ENCODE data around the gene AGBL4. TPM values are rescaled to one million over a fixed set of nuclear protein-coding genes. Genes with fewer than 3 reads are reported as not detected.

The AGBL4 gene
- total RNA-seq, 4 donors from 2014 or later: 0.44 to 1.5 (median 1.2) TPM; not detected in 1

- H3K27me3 ChIP-seq: no peaks in the 10 kb centered on the region
Measured at GRCh38 chr1:48844187-48844586, 1179.6 kb downstream of the AGBL4 start.

GRCh38 chr1:48841966-48842365 is 1181.8 kb downstream of the AGBL4 start:
- no peaks in the 10 kb centered on the region for H3K9me3 ChIP-seq
- TF ChIP-seq EP300 (IDR thresholded peaks at IDR 0.05): no peak
- H3K36me3 ChIP-seq: no peaks in the 10 kb centered on the region
- no peak for DNase-seq (ENCODE audit: low spot score in 2 of 2)
- H3K27me3 ChIP-seq: no peaks in the 10 kb centered on the region
- no peak overlapping the region for H3K27ac ChIP-seq
- no peak overlapping the region for H3K4me3 ChIP-seq
- WGBS, 2 donors: 38 to 39% methylated on average over 2 of the region's 2 CpGs
- no peaks in the 10 kb centered on the region for H3K4me1 ChIP-seq

More at GRCh38 chr1:48844187-48844586, 1179.6 kb downstream of the AGBL4 start:
- DNase-seq (ENCODE audit: low spot score in 2 of 2): no peak
- no peaks in the 10 kb centered on the region for H3K9me3 ChIP-seq
- H3K36me3 ChIP-seq: no peaks in the 10 kb centered on the region
- H3K27ac ChIP-seq: no peak overlapping the region
- 34 to 36% methylated on average over 3 of the region's 3 CpGs for WGBS, 2 donors
- H3K4me3 ChIP-seq: no peak overlapping the region
- H3K4me1 ChIP-seq: no peaks in the 10 kb centered on the region
- TF ChIP-seq CTCF (IDR thresholded peaks at IDR 0.05) (no peak), POLR2A (IDR thresholded peaks at IDR 0.05) (no peak), EP300 (IDR thresholded peaks at IDR 0.05) (no peak)

GRCh38 chr1:48841461-48841860 is 1182.3 kb downstream of the AGBL4 start:
- no peaks in the 10 kb centered on the region for H3K4me1 ChIP-seq
- no peaks in the 10 kb centered on the region for H3K27me3 ChIP-seq
- WGBS, 2 donors: 66 to 72% methylated on average over 3 of the region's 3 CpGs
- no peaks in the 10 kb centered on the region for H3K36me3 ChIP-seq
- no peak overlapping the region for H3K4me3 ChIP-seq
- H3K27ac ChIP-seq: no peak overlapping the region
- no peak for DNase-seq (ENCODE audit: low spot score in 2 of 2)
- TF ChIP-seq EP300 (IDR thresholded peaks at IDR 0.05) (no peak), POLR2A (IDR thresholded peaks at IDR 0.05) (no peak), CTCF (IDR thresholded peaks at IDR 0.05) (no peak)
- H3K9me3 ChIP-seq: no peaks in the 10 kb centered on the region

GRCh38 chr1:48831120-48831978 is 1192.4 kb downstream of the AGBL4 start:
- whole genome bisulfite sequencing, 2 donors: 44 to 47% methylated on average over 4 of the region's 4 CpGs
- Histone ChIP-seq H3K27ac (no peak overlapping the region), H3K4me3 (no peak overlapping the region), H3K9me3 (no peaks in the 10 kb centered on the region), H3K27me3 (no peaks in the 10 kb centered on the region), H3K36me3 (no peaks in the 10 kb centered on the region), H3K4me1 (no peaks in the 10 kb centered on the region)
- no peak for DNase-seq (ENCODE audit: low spot score in 2 of 2)
- TF ChIP-seq CTCF (IDR thresholded peaks at IDR 0.05): no peak
- TF ChIP-seq POLR2A (IDR thresholded peaks at IDR 0.05): no peak
- TF ChIP-seq EP300 (IDR thresholded peaks at IDR 0.05): no peak

GRCh38 chr1:48830715-48831114 is 1193.0 kb downstream of the AGBL4 start:
- WGBS, 2 donors: 25 to 53% methylated on average over 2 of the region's 2 CpGs
- DNase-seq (ENCODE audit: low spot score in 2 of 2): no peak
- H3K9me3 ChIP-seq: no peaks in the 10 kb centered on the region
- H3K27ac ChIP-seq: no peak overlapping the region
- H3K4me1 ChIP-seq: no peaks in the 10 kb centered on the region
- no peak overlapping the region for H3K4me3 ChIP-seq
- no peaks in the 10 kb centered on the region for H3K27me3 ChIP-seq
- no peaks in the 10 kb centered on the region for H3K36me3 ChIP-seq
- TF ChIP-seq POLR2A (IDR thresholded peaks at IDR 0.05) (no peak), EP300 (IDR thresholded peaks at IDR 0.05) (no peak), CTCF (IDR thresholded peaks at IDR 0.05) (no peak)
